A549 treated with Mapracorat at 1 μM for 4 hours (cell line): ENCODE measurements around the gene PNMT. TPM values are rescaled to one million over a fixed set of nuclear protein-coding genes. Genes with fewer than 3 reads are reported as not detected.

Source experiments
- total RNA-seq: library from RNA; stranded (reverse); fragments of 200-300 nt; extraction: Qiagen RNA extraction; gene quantifications from 5 replicates; pipeline ENCODE4 v1.2.3, GENCODE V29; 2022

PNMT gene
- 0.27 to 0.68 TPM (median 0.33 TPM) in 4 of 5 replicates, not detected in the other for total RNA-seq

GRCh38 chr17:39667945-39668924, at the start of gene PNMT:
Gene PNMT (plus strand): TSS chr17:39668453. CDS start chr17:39668476, 23 bp downstream.

GRCh38 chr17:39626171-39627046, 41.8 kb upstream of the PNMT start, which contains the start of gene PPP1R1B:
Gene PPP1R1B (plus strand): TSS chr17:39626952. CDS start chr17:39627393, 441 bp downstream.

GRCh38 chr17:39636927-39637736, 31.1 kb upstream of the PNMT start, which contains the start of gene STARD3:
Gene STARD3 (plus strand): TSS chr17:39637144. CDS start chr17:39653532, 16,388 bp downstream.

GRCh38 chr17:39664581-39665561, 3.4 kb upstream of the PNMT start, which contains the start of gene TCAP:
Gene TCAP (plus strand): TSS chr17:39665349. CDS start chr17:39665360, 11 bp downstream.

GRCh38 chr17:39687546-39688474, 19.6 kb downstream of the PNMT start, which contains the start of gene PGAP3:
Gene PGAP3 (minus strand): TSS chr17:39688057. CDS start chr17:39688014, 43 bp downstream.

GRCh38 chr17:39699818-39700147, 31.5 kb downstream of the PNMT start, which contains the start of gene ERBB2:
Gene ERBB2 (plus strand): TSS chr17:39700064. CDS start chr17:39700239, 175 bp downstream.

Other genes starting within 250 kb of the PNMT start
- gene MED1, start 217.2 kb upstream of the PNMT start, total RNA-seq, result 25.0 to 33.7 TPM (median 30.0 TPM) in 5 replicates
- 28.0 to 38.9 TPM (median 34.2 TPM) in 5 replicates for gene CDK12, start 207.0 kb upstream of the PNMT start, total RNA-seq
- 0.08 TPM in 1 of 5 replicates, not detected in the others for gene NEUROD2, start 60.5 kb upstream of the PNMT start, total RNA-seq
- gene PPP1R1B, start 41.5 kb upstream of the PNMT start, total RNA-seq, result 0.11 to 0.12 TPM (median 0.11 TPM) in 3 of 5 replicates, not detected in the others
- 41.7 to 55.4 TPM (median 54.8 TPM) in 5 replicates for gene STARD3, start 31.3 kb upstream of the PNMT start, total RNA-seq
- 0.74 to 1.4 TPM (median 0.90 TPM) in 5 replicates for gene TCAP, start 3.1 kb upstream of the PNMT start, total RNA-seq
- 7.3 to 8.5 TPM (median 8.2 TPM) in 5 replicates for gene PGAP3, start 19.6 kb downstream of the PNMT start, total RNA-seq
- gene ERBB2, start 31.6 kb downstream of the PNMT start, total RNA-seq, result 26.2 to 34.3 TPM (median 33.5 TPM) in 5 replicates
- 84.6 to 98.6 TPM (median 92.9 TPM) in 5 replicates for gene MIEN1, start 62.1 kb downstream of the PNMT start, total RNA-seq
- gene GRB7, start 69.5 kb downstream of the PNMT start, total RNA-seq, result 3.0 to 4.9 TPM (median 4.4 TPM) in 5 replicates
- not detected in 5 replicates for gene IKZF3, start 195.9 kb downstream of the PNMT start, total RNA-seq
- not detected in 5 replicates for gene ZPBP2, start 199.7 kb downstream of the PNMT start, total RNA-seq